CD4-positive, alpha-beta T cell treated with Interleukin-1 beta for 1 hour (primary cell): ENCODE data around the gene OPN1MW.
"Not testable (repeated sequence)": the region's sequence is repeated elsewhere in the genome, so short reads cannot be mapped to it uniquely, and the experiment has no call there.

ENCODE experiments used
- DNase-seq, 2 donors: peaks; one replicate each; pipeline ENCODE4 v3.0.0-alpha.2; 2020 to 2022

OPN1MW gene

GRCh38 chrX:154211499-154211898 lies 29.1 kb downstream of the OPN1MW start:
- DNase-seq = not testable (repeated sequence)

GRCh38 chrX:154219456-154219855 lies 37.1 kb downstream of the OPN1MW start, which contains the start of gene OPN1MW2:
Gene OPN1MW2, plus strand, starts transcription at chrX:154219756. Its CDS starts 60 bp downstream, at chrX:154219816.
- not testable (repeated sequence) for DNase-seq

GRCh38 chrX:154225292-154225691 lies 42.9 kb downstream of the OPN1MW start:
- not testable (repeated sequence) for DNase-seq

GRCh38 chrX:154226706-154227105 lies 44.3 kb downstream of the OPN1MW start:
- not testable (repeated sequence) for DNase-seq

- DNase-seq = not testable (repeated sequence)
These were observed 49.0 kb downstream of the OPN1MW start for GRCh38 chrX:154231443-154231842.

- not testable (repeated sequence) for DNase-seq
These were observed 51.2 kb downstream of the OPN1MW start for GRCh38 chrX:154233620-154234019.

GRCh38 chrX:154238939-154239559 lies 56.7 kb downstream of the OPN1MW start:
- not testable (repeated sequence) for DNase-seq

GRCh38 chrX:154239982-154240503 lies 57.6 kb downstream of the OPN1MW start:
- DNase-seq = not testable (repeated sequence)
